CD4-positive, alpha-beta T cell treated with Interleukin-4 for 1 hour (primary cell): ENCODE results near the gene FN3K.
A peak's percentile ranks its signal among the peaks of the same experiment; 100 is the strongest.
"Not testable (repeated sequence)": the region's sequence is repeated elsewhere in the genome, so short reads cannot be mapped to it uniquely, and the experiment has no call there.

ENCODE experiments used
- DNase-seq, 2 donors: peaks; one replicate each; pipeline ENCODE4 v3.0.0-alpha.2; 2020 to 2022

FN3K gene

GRCh38 chr17:82775001-82775823 is 39.8 kb downstream of the FN3K start:
- peak; percentile 39 to 43 for DNase-seq

- no peak for DNase-seq
These were observed 41.0 kb downstream of the FN3K start for GRCh38 chr17:82776454-82776853.

GRCh38 chr17:82777778-82778375 is 42.5 kb downstream of the FN3K start:
- peak in 1 of 2 donors; percentile 10 for DNase-seq

GRCh38 chr17:82779541-82779940 is 44.1 kb downstream of the FN3K start:
- DNase-seq, result no peak

GRCh38 chr17:82780195-82780594 is 44.8 kb downstream of the FN3K start:
- DNase-seq, result no peak

GRCh38 chr17:82780971-82781893 is 45.8 kb downstream of the FN3K start:
- DNase-seq, result no peak

GRCh38 chr17:82781894-82782274 is 46.5 kb downstream of the FN3K start:
- DNase-seq, result peak; percentile 85 to 87

GRCh38 chr17:82782657-82783207 is 47.3 kb downstream of the FN3K start:
- peak in 1 of 2 donors; percentile 34 for DNase-seq

- no peak for DNase-seq
These were observed 48.1 kb downstream of the FN3K start for GRCh38 chr17:82783498-82783897.

GRCh38 chr17:82785581-82785980 is 50.2 kb downstream of the FN3K start:
- not testable (repeated sequence) for DNase-seq

GRCh38 chr17:82786427-82786826 is 51.0 kb downstream of the FN3K start:
- no peak for DNase-seq

GRCh38 chr17:82787081-82787848 is 51.9 kb downstream of the FN3K start:
- DNase-seq, result no peak

GRCh38 chr17:82788206-82789001 is 53.0 kb downstream of the FN3K start:
- no peak for DNase-seq

- no peak for DNase-seq
These were observed 53.7 kb downstream of the FN3K start for GRCh38 chr17:82789051-82789592.

GRCh38 chr17:82789806-82790205 is 54.4 kb downstream of the FN3K start:
- DNase-seq, result no peak

GRCh38 chr17:82790391-82790790 is 55.0 kb downstream of the FN3K start:
- no peak for DNase-seq

GRCh38 chr17:82791532-82791931 is 56.1 kb downstream of the FN3K start:
- DNase-seq, result no peak

GRCh38 chr17:82793974-82794630 is 58.7 kb downstream of the FN3K start:
- no peak for DNase-seq

- DNase-seq, result no peak
These were observed 59.5 kb downstream of the FN3K start for GRCh38 chr17:82794781-82795482.

- DNase-seq, result no peak
These were observed 60.2 kb downstream of the FN3K start for GRCh38 chr17:82795615-82796014.
